GM11168 (cell line): ENCODE measurements around the gene TMEM163.

Experiments used
- in situ Hi-C: fragments of 300-500 bp; cut with MboI; formaldehyde crosslinking; loops from one replicate; pipeline ENCODE4 v1.12.0; 2022; ENCODE audit warnings: low sequenced_read_pairs; ENCODE audit not compliant: unreplicated experiment

TMEM163 gene

DNA sequence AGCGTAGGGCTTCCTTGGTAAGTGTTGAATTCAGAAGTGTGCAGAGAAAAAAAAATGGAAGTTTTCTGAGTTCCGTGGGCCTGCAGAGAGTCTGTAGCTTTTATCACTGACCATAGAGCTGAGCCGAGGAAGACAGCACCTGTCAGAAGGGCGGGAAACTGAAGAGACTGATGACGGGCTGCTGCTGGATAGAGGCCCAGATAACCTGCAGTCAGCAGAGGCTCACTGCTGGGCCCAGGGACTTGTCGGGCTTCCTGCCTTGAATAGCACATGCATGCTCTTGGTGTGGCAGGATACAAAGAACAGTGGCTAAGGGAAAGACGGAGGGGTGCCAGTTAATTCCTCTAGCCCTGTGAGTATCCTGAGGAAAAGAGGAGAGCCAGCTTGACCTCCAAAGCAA is 298.5 kb downstream of the TMEM163 start:
- in situ Hi-C loops: no loop called here

DNA sequence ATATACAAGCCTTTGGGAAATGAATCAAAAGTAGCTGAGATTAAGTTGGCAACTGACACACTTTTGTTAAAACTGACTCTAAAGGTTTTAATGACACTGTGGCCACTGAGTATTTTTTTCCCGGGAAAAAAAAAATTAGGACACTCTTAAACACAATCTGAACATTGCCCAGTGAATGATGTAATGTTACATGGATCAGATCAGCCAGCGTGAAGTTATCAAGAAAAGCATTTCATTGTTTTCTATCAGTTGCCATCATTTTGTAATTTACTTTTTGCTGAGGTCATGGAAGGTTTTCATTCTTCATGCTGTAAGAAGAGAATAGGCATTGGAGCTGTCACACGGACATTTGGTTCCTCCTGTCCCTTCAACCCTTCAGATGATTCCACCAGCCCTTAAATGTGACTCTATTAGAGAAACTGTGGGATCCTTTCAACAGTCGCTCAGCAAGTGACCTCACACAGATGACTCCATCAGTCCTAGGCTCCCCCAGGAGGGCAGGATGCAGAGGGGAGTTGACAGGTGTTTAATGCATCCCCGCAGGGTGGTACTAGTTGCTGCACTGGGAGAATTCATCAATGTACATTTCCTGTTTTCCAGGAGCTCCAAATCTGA is 300.7 kb downstream of the TMEM163 start:
- in situ Hi-C loops: loop anchor here (10.0 kb wide), 1 partner anchor 183 kb away; no protein-coding TSS in a partner anchor

DNA sequence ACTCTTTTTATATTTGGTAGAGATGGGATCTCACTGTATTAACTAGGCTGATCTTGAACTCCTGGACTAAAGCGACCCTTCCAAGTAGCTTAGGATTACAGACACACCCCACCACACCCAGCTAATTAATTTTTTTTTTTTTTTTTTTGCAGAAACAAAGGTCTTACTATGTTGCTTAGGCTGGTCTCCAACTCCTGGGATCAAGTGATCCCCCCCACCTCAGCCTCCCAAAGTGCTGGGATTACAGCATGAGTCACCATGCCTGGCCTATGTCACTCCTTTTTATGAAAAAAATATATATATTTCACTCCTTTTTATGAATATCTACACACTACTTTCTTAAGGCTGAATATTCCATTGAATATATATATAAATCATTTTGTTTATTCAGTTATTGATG is 302.2 kb downstream of the TMEM163 start:
- in situ Hi-C loops: loop anchor here (10.0 kb wide), 1 partner anchor 182 kb away; no protein-coding TSS in a partner anchor

DNA sequence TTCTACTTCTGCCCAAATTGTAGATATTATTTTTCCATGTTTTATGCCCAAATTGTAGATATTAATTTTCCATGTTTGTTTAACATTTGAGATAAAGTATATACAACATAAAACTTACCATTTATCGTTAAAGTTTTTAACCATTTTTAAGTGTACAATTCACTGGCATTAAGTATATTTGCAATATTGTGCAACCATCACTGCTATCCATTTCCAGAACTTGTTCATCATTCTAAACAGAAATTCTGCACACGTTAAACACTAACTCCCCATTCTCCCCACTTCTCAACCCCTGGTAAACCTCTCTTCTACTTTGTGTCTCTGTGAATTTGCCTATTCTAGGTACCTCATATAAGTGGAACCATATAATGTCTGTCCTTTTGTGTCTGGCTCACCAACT is 302.8 kb downstream of the TMEM163 start:
- in situ Hi-C loops: loop anchor here (10.0 kb wide), 1 partner anchor 181 kb away; no protein-coding TSS in a partner anchor

DNA sequence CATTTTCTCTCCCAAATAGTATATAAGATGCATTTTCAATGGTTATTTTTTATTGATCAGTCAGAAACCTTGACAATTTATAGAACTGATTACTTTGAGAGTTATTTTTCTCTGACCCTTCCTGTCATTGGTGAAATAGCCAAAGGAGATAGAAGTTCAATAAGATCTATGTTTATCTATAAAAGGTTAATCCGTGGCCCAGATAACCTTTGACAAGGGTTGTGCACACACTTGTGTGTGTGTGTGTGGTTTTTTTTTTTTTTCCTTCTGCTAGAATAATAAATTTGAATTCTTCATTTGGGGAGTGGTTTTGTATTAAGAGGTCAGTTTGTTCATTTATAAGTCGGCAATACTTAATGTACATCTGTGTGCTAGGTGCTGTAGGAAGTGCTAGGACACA is 304.9 kb downstream of the TMEM163 start:
- in situ Hi-C loops: loop anchor here (5.0 to 10.0 kb wide), 2 partner anchors 179 to 297 kb away; no protein-coding TSS in a partner anchor

DNA sequence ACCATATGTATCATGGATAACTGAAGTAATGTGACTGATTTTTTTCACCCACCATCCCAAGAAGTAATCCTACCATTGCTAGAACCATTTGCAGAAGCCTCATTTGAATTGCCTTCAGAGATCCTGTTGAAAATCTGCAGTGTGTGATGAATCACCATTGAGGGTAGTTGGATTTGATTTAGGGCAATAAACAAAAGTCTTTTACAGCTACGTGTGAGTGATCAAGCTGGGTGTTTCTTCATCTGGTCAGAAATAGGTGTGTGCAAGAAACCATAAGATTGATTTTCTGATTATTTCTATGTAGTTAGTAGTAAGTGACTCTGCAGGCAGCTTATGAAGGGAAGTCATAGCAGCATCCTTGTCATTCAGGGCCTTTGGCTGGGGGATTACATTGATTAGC is 305.4 kb downstream of the TMEM163 start:
- in situ Hi-C loops: loop anchor here (5.0 to 10.0 kb wide), 2 partner anchors 179 to 296 kb away; no protein-coding TSS in a partner anchor

DNA sequence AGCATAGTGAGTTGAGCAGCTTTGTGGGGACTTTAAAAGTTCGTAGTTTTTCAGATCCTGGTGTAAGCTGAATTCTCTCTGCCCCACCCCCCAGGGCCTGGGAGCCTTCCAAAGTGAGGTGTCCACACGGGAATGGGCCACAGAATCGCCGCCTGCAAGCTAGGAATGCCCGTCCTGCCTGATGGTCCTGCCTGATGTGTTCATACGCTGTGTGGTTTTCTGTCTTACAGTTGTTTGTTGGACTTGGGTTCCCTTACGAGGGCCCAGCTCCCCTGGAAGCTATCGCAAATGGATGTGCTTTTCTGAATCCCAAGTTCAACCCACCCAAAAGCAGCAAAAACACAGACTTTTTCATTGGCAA is 306.2 kb downstream of the TMEM163 start:
- in situ Hi-C loops: loop anchor here (5.0 to 10.0 kb wide), 2 partner anchors 178 to 295 kb away; no protein-coding TSS in a partner anchor

DNA sequence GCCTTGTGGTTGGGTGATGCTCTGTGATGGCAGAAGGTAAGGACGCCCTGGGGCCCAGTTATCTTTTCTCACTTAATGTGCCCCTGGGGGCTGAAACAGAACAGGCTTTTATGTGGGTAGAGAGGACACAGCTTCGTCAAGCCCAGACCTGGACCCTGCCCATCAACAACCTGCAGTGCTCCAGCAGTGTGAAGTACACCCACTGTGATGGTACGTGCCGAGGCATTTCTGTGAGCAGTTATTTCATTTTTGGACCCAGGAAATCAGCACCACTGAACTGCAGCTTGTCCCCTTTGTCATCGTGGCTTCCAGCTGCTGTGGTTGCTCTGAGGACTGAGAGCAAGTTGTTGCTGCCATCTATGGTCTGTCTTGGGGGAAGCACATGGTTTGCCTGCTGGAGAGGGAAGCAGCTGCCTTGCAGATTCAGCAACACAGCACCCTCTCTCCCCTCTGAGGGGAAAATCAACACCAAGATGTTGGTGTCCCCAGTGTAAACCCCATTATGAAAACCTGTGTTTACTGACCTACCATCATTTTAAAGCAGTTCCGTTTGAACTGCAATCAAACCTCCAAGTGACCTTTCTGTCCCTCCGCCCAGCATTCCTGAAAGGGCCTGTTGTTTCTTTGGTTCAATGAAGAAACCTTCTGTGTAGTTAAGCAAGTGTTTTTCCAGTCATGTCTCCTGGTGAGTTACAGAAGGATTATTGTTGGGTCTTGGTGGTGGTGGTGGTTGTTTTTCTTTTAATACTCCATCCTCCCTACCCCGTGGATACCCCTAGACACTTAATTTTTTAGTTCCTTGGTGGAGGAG is 306.8 kb downstream of the TMEM163 start:
- in situ Hi-C loops: loop anchor here (5.0 to 10.0 kb wide), 2 partner anchors 177 to 295 kb away; no protein-coding TSS in a partner anchor

DNA sequence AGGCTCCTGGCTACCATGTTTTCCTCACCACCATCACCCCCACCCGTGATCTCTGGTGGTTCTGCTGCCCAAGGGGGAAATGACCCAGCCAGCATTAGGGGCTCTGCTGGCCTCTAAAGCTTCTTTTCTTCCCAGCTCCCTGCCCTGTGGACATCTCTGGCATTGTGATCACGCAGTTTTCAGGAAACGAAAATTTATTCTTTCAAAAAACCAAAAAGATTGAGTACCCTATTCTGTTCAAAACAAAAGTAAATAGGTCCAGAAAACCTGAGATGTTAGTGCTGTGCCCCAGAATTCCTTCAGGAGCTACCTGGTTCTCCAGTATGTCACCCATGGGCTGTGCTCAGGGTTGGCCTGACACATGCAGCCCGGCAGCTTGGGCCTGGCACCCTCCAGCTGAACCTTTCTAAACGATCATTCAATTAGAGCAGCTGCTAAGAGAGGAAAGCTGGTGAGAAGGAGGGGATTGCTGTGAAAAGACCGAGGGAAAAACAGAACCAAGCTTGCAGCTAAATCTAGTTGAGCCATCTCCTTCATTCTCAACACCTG is 307.4 kb downstream of the TMEM163 start:
- in situ Hi-C loops: loop anchor here (5.0 to 10.0 kb wide), 2 partner anchors 177 to 294 kb away; no protein-coding TSS in a partner anchor

DNA sequence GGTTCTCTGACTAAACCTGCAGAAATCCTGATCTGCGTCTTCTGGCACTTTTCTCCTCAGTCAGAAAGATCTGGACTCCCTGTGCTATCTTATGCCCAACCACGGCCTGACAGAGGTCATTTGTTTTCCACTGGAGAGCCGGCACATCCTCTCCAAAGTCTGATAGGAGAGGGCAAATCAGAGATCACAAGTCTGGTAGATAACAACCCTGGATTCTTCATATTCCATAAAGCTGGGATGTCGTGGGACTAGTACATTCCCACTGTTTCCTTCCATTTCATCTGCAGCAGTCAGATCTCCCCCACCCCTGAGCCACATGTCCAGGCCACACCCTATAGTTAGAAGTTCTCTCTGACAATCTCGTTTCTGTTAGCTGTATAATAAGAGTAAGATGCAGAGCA is 308.0 kb downstream of the TMEM163 start:
- in situ Hi-C loops: loop anchor here (5.0 to 10.0 kb wide), 2 partner anchors 176 to 294 kb away; no protein-coding TSS in a partner anchor

DNA sequence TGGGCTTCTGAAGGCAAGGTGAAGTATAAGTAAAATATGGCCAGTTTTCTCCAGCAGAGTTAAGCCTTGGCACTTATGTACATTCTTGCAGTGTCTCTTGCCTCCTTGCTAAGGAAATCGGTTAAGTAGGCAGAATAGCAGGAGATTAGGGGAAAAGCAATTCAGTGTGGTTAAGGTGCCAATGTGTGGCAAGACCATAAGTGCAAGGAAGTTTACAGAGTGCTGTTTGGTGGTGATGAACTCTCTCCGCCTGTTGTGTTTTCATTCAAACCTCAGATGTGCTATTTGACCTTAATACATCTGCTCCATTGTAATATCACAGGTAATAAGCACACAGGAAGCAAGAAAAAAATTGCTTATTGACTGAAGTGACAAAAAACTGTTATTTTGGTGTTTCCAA is 308.8 kb downstream of the TMEM163 start:
- in situ Hi-C loops: loop anchor here (5.0 to 10.0 kb wide), 2 partner anchors 175 to 293 kb away; no protein-coding TSS in a partner anchor

DNA sequence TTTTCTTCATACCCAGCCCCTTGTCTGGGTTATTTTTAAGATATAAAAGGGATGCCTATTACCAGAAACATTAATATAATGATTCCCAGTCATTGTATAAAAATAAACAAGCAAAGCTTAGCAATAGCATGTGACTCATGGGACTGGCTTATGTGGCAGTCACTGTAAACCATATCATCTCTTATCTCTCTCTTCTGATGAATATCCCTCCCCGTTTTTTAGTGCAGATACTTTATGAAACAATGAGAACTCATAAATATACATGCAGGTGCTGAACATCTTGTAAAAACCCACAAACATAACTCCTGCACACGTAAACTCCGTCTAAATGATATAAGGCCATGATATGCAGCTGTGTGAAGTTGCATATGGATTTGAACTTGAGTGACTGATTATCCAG is 310.0 kb downstream of the TMEM163 start:
- in situ Hi-C loops: no loop called here

DNA sequence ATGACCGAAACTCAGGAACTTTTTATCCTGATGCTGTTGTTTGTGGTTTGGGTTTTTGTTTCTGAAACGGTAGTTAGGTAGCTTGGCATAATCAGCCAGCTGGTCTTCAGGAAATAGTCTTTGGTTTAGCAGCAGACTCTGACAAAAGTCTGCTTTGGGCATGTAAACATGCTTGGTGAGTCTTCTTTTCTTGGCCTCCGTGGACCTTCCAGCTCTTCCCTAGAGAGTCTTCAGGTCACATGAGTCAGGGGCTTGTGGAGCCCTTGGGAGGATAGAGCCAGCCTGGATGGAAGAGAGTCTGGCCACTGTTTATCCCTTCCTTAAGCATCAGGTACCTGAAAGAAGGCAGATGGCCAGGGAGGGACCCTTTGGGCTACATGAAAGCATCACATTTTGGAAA is 310.4 kb downstream of the TMEM163 start:
- in situ Hi-C loops: no loop called here

DNA sequence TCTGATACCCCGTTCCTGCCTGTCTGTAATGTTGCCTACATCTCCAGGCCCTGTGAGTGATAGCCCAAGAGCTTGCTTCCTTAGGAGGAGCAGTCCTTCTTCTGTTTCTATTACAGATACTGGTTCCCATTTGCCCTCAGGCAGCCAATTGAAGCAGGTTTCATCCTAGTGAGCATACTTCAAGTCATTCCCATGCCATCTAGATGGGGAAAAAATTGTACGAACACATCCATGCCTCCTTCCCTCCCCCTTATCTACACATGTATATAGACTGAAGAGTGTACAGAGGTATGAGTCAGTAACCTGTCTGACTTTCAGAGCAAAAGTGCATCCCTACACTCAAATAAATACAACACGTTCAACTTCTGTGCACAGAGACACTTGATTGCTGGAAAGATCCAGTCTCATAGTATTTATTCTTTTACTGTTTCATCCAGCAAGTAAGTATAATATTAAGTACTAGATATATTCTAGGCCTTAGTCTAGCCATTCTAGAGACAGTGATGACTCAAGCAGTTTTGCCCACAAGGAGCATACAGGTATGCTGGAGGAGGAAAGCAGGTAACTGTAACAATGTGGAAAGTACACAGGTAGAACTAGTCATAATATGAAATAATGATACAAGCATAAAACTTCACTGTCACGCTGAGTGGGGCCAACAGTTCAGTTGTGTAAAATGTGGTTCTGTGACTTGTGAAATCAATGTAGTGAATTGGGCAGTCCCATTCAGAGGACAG is 311.5 kb downstream of the TMEM163 start:
- in situ Hi-C loops: no loop called here

DNA sequence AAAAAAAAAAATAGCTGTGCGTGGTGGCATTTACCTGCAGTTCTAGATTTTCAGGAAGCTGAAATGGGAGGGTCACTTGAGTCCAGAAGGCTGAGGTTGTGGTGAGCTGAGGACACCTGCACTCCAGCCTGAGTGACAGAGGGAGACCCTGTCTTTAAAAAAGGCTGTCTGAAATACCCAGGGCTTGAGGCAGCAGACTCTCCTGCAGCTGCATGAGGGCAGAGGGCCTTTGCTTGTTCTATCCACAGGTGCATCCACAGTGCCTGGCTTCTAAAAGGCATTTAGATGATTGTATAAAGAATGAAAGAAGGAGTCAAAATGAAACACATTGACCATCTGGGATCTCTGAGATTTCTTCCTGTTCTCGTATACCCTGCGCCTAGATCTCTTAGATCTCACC is 312.1 kb downstream of the TMEM163 start:
- in situ Hi-C loops: no loop called here

DNA sequence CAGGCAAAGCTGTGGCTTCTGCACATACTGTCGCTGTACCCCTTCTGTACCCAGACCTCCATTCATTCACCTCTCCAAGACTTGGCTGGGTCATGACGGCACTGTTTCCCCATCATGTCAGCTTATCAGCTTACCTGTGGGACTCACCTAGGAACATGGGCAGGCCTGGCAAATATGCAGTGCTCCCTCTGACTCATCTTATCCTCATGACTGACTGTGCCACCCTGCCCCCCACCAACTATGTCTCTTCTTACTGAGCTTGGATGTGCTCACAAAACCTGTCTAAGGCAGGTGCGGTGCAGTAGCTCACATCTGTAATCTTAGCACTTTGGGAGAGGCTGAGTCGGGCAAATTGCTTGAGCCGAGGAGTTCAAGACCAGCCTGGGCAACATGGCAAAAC is 312.5 kb downstream of the TMEM163 start:
- in situ Hi-C loops: no loop called here
